DMS153 (cell line): ENCODE data around the gene CHAF1A.

ENCODE experiments used
- DNase-seq: peaks from one replicate; lab custom pipeline; 2025; lab: John Stamatoyannopoulos, UW

CHAF1A gene, protein sequence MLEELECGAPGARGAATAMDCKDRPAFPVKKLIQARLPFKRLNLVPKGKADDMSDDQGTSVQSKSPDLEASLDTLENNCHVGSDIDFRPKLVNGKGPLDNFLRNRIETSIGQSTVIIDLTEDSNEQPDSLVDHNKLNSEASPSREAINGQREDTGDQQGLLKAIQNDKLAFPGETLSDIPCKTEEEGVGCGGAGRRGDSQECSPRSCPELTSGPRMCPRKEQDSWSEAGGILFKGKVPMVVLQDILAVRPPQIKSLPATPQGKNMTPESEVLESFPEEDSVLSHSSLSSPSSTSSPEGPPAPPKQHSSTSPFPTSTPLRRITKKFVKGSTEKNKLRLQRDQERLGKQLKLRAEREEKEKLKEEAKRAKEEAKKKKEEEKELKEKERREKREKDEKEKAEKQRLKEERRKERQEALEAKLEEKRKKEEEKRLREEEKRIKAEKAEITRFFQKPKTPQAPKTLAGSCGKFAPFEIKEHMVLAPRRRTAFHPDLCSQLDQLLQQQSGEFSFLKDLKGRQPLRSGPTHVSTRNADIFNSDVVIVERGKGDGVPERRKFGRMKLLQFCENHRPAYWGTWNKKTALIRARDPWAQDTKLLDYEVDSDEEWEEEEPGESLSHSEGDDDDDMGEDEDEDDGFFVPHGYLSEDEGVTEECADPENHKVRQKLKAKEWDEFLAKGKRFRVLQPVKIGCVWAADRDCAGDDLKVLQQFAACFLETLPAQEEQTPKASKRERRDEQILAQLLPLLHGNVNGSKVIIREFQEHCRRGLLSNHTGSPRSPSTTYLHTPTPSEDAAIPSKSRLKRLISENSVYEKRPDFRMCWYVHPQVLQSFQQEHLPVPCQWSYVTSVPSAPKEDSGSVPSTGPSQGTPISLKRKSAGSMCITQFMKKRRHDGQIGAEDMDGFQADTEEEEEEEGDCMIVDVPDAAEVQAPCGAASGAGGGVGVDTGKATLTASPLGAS

DNA sequence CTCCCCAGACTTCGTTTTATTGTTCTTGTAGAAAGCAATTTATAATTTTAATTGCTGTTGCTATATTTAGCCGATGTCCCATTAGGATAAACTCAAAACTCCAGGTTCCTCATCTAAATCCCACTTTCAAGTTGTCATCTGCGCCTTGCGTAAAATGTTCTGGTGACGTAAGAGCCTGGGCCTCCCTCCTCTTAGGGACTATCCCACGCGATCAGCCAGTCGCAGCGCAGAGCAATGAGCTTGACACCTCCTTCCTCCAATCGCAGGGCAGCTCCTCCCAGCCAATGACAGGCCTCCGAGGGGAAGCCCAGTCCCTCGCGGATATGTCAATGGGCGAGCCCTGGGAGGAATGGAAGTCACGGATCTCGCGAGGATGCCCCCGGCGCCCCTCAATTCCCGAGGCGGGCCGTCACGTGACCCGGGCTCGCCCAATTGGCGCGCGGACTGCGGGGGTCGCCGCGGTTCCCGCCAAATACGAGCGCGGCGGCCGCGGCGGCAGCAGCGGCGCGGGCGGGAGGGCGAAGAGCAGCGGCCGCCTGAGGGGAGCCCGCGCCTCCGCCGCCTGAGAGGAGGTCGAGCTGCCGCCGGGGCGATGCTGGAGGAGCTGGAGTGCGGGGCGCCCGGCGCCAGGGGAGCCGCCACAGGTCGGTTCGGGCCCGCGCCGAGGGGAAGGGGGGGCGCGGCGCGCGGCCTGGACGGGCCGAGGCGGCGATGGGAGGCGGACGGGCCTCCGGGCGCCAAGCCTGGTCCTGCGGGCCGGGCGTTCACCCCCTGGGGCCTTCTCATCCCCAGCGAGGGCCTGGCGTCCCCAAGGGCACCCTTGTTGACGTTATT lies at the start of gene CHAF1A:
Gene CHAF1A, plus strand, starts transcription at position 470 of the 834 bp plus-strand sequence. Its CDS starts 123 bp downstream, at position 593.
- peak; percentile 99 for DNase-seq

GRCh38 chr19:4352701-4353121 lies 49.7 kb upstream of the CHAF1A start:
- DNase-seq: peak; percentile 3

DNA sequence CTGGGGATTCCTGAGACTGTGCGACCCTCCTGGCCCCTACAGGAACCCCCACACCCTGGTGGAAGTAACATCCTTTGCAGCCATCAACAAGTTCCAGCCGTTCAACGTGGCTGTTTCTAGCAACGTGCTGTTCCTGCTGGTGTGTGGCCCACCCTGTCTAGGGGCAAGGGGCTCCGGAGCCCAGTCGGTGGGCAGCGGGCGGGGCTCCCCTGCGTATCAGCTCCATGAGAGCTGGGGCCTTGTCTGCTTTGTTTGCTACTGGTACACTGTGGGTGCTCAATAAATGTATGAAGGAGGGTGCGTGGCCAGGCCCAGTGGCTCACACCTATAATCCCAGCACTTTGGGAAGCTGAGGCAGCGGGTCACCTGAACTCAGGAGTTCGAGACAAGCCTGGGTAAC lies 48.2 kb upstream of the CHAF1A start:
- DNase-seq: no peak

DNA sequence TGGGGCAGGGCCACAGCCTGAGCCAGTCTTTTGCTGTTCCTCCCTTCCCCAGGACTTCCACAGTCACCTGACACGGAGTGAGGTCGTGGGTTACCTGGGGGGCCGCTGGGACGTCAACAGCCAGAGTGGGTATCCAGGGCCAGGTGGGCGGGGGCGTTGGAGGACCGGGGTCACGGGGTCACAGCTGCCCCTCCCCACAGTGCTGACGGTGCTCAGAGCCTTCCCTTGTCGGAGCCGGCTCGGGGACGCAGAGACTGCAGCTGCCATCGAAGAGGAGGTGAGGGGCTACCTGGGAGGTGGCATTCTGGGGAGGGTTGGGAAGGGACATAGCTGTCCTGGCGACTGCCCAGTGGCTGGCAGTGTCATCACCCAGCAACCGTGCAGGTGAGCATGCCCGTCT lies 47.5 kb upstream of the CHAF1A start:
- DNase-seq: no peak

GRCh38 chr19:4357095-4357797 lies 45.2 kb upstream of the CHAF1A start:
- DNase-seq: no peak

DNA sequence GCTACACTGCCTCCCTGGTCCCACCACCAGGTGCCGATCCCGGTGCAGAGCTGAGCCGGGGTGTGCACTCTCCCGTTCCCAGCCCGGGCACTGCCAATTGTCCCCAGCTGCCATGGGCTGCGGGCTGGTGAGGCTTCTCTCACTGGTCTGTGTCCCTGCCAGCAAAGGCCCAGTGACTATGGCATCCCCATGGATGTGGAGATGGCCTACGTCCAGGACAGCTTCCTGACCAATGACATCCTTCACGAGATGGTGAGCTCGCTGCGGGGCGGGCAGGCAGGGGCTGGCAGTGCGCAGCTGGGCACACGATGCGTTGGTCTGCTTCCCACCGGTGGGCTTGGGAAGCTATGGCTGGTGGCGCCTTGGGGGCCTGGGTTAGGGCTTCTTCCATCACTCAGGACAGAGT lies 44.5 kb upstream of the CHAF1A start:
- DNase-seq: no peak

DNA sequence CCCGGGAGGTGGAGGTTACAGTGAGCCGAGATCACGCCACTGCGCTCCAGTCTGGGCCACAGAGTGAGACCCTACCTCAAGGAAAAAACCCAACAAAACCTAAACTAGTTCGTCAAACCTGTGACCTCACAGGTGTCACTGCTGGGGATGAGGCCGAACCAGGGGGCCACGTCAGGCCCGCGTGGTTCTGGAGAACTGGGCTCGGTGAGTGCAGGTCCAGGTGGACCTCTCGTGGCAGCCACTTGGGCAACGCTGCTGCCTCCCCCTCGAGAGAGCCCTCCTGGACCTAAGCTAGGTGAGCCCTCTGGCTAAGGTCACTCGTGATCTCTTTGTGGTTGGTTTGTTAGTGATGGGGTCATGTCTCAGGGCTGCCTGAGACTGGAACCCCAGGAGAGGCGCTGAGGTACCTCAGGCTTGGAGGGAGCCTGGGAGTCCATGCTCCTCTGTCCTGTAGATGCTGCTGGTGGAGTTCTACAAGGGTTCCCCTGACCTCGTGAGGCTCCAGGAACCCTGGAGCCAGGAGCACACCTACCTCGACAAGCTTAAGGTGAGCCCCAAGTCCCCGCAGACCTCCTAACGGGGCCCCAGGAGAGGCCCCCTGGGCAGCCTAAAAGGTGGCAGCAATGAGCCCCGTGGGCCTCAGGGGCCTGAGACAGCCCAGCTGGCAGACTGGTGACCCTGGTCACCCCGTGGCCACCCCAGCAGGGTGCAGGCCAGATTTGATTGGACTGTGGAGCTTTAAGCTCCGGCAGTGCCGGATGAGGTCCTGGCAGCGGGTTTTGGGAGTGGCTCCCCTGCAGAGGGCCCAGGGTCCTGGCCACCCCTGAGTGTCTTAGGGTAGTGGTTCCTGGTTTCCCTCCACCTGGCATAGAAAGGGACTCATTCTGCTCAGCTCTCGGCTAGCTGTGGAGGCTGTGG lies 43.5 kb upstream of the CHAF1A start:
- DNase-seq: no peak

GRCh38 chr19:4359627-4360000 lies 42.8 kb upstream of the CHAF1A start:
- DNase-seq: no peak

DNA sequence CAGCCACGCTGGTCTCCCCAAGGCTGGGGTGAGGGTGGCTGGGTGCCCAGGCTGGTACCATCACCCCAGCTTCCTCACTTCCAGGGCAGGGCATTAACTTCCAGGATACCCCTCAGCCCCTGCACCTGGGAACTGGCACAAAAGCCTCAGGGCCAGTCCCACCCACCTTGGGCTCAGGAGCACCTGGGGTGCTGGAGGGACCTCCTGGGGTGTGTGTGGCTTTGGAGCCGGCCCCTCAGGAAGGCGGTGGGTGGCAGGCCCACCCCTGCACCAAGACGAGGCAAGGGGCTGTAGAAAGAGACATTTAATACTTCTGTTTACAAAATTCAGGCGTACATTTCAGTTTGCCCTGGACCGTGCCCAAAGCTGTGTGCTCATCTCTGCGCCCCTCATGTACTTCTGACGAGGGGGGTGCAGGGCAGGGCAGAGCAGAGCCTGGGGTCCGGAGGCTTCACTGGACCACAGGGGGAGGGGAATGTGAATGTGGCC lies 42.3 kb upstream of the CHAF1A start:
- DNase-seq: no peak

DNA sequence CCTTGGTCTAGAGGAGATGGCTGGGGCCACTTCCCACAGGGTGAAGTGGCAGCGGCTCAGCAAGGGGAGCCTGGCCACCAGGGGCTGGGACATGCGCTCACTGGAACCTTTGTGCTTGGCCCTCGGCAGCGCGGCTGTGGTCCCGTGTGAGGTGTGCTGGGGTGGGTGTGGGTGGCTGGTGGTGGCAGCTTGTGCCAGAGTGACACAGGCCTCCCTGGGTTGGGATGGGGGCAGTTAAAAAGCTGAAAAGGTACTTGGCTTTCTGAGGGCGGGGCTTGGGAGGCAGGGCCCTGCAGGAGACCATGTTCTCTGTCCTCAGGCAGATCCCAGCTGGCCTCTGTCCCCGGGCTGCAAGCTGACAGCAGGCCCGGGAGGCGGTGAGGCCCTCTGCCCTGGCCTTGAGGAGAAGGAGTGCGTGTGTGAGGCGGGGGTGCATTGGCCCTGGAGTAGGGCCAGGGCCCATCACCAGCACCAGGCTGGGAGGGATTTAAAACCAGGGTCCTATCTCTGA lies 41.7 kb upstream of the CHAF1A start:
- no peak for DNase-seq

GRCh38 chr19:4361152-4362046 lies 41.0 kb upstream of the CHAF1A start:
- DNase-seq: no peak

GRCh38 chr19:4362101-4362828 lies 40.2 kb upstream of the CHAF1A start:
- DNase-seq: no peak

GRCh38 chr19:4362831-4363545 lies 39.5 kb upstream of the CHAF1A start:
- no peak for DNase-seq

GRCh38 chr19:4363571-4364304 lies 38.7 kb upstream of the CHAF1A start:
- DNase-seq: no peak

- no peak for DNase-seq
Measured at GRCh38 chr19:4365341-4365740, 37.1 kb upstream of the CHAF1A start.

- DNase-seq: no peak
Measured at GRCh38 chr19:4365791-4366665, 36.4 kb upstream of the CHAF1A start.
